H1 (cell line): ENCODE results near the gene MAMSTR. TPM values are rescaled to one million over a fixed set of nuclear protein-coding genes. Genes with fewer than 3 reads are reported as not detected.
"Not testable (repeated sequence)": the region's sequence is repeated elsewhere in the genome, so short reads cannot be mapped to it uniquely, and the experiment has no call there.

Experiments
- CTCF ChIA-PET: fragments of 300-600 bp; sonication (Branson Sonifier 250); formaldehyde crosslinking; loops from one replicate; lab custom pipeline; 2021; ENCODE audit not compliant: partially characterized antibody; lab: Charles Lee
- POLR2A ChIA-PET: fragments of 300-600 bp; sonication (Branson Sonifier 250); formaldehyde crosslinking; loops from one replicate; lab custom pipeline; 2021; ENCODE audit warnings: inconsistent platforms; ENCODE audit not compliant: partially characterized antibody; lab: Charles Lee
- DNase-seq, 2 experiments: peaks; one replicate each; pipeline versions ENCODE4 v3.0.0 to v3.0.0-alpha.2; 2010 to 2022; ENCODE audit warnings: low spot score in 2 of 2, low read depth in 1 of 2, mixed read lengths in 1 of 2
- FAIRE-seq: peaks from 2 replicates; lab custom pipeline; 2011; peaks lifted over from hg19 to GRCh38; lab: Jason Lieb, UNC
- H2AFZ ChIP-seq: 2 replicates; pipeline ENCODE4 v1.8.1; 2012; ENCODE audit warnings: low read length, inconsistent platforms
- H2AK5ac ChIP-seq: 2 replicates; pipeline ENCODE4 v1.6.1; 2013; ENCODE audit warnings: low read depth, low read length
- H2BK120ac ChIP-seq: replicated peaks from 2 replicates; pipeline ENCODE3; 2013; ENCODE audit warnings: low read depth, low read length, inconsistent platforms
- H2BK12ac ChIP-seq: 2 replicates; pipeline ENCODE4 v1.6.1; 2013; ENCODE audit warnings: low read depth, low read length
- H2BK15ac ChIP-seq: 2 replicates; pipeline ENCODE4 v1.6.1; 2013; ENCODE audit warnings: low read length
- H2BK20ac ChIP-seq: 2 replicates; pipeline ENCODE4 v1.6.1; 2013; ENCODE audit warnings: low read length
- H2BK5ac ChIP-seq: 2 replicates; pipeline ENCODE4 v1.6.1; 2013; ENCODE audit warnings: low read depth, low read length
- H3K14ac ChIP-seq: 2 replicates; pipeline ENCODE4 v1.6.1; 2013; ENCODE audit warnings: inconsistent platforms; ENCODE audit not compliant: insufficient read length
- H3K18ac ChIP-seq: 2 replicates; pipeline ENCODE4 v1.6.1; 2013; ENCODE audit warnings: low read length; ENCODE audit errors: extremely low read depth
- H3K23ac ChIP-seq: 2 replicates; pipeline ENCODE4 v1.6.1; 2013; ENCODE audit warnings: inconsistent platforms; ENCODE audit not compliant: insufficient read length
- H3K23me2 ChIP-seq: 2 replicates; pipeline ENCODE4 v1.6.1; 2013; ENCODE audit warnings: low read depth, low read length
- H3K27ac ChIP-seq: 2 replicates; pipeline ENCODE4 v1.6.1; 2011; ENCODE audit warnings: low read depth, low read length, inconsistent platforms
- H3K27me3 ChIP-seq, 4 experiments: replicated peaks in 1 of 4; 1 replicate in 1 of 4; 2 replicates in 3 of 4; pipeline versions ENCODE4 v1.6.1 to v1.8.1; 2011 to 2013; ENCODE audit warnings: low read length in 3 of 4, mild to moderate bottlenecking in 3 of 4, inconsistent platforms in 2 of 4, mixed read lengths in 2 of 4, moderate library complexity in 1 of 4; ENCODE audit not compliant: control insufficient read depth in 3 of 4, insufficient read depth in 3 of 4; ENCODE audit errors: extremely low read depth in 1 of 4
- H3K36me3 ChIP-seq, 4 experiments: 2 replicates each; pipeline versions ENCODE4 v1.6.1 to v1.8.1; 2011 to 2013; ENCODE audit warnings: mild to moderate bottlenecking in 4 of 4, low read length in 3 of 4, moderate library complexity in 2 of 4, control low read depth in 1 of 4, inconsistent platforms in 1 of 4; ENCODE audit not compliant: insufficient read depth in 4 of 4, control insufficient read depth in 2 of 4
- H3K4ac ChIP-seq: replicated peaks from 2 replicates; pipeline ENCODE3; 2013; ENCODE audit warnings: low read length, low read depth, mixed read lengths, inconsistent platforms; ENCODE audit not compliant: insufficient read length
- H3K4me1 ChIP-seq, 4 experiments: replicated peaks in 1 of 4; 1 replicate in 1 of 4; 2 replicates in 3 of 4; pipeline versions ENCODE4 v1.6.1 to v1.8.1; 2011 to 2013; ENCODE audit warnings: low read length in 3 of 4, inconsistent platforms in 2 of 4, mixed read lengths in 1 of 4; ENCODE audit not compliant: insufficient read depth in 4 of 4, control insufficient read depth in 3 of 4
- H3K4me2 ChIP-seq, 2 experiments: 2 replicates each; pipeline versions ENCODE4 v1.6.1 to v1.8.1; 2011 to 2013; ENCODE audit warnings: low read depth in 2 of 2, low read length in 2 of 2, control low read depth in 1 of 2, inconsistent platforms in 1 of 2, mild to moderate bottlenecking in 1 of 2; ENCODE audit not compliant: insufficient read depth in 1 of 2
- H3K4me3 ChIP-seq, 4 experiments: fragments of 200-600, 300-600 bp in 1 of 4; sonication (generic), shearing (Covaris generic), sonication (Bioruptor Twin) in 1 of 4; 2 replicates each; pipeline versions ENCODE4 v1.5.1 to v1.8.1; 2011 to 2016; ENCODE audit warnings: low read length in 4 of 4, low read depth in 3 of 4, control low read depth in 2 of 4, inconsistent platforms in 2 of 4, mild to moderate bottlenecking in 2 of 4, mixed read lengths in 1 of 4, moderate library complexity in 1 of 4; ENCODE audit not compliant: insufficient read depth in 2 of 4; ENCODE audit errors: extremely low read depth in 1 of 4
- H3K56ac ChIP-seq: replicated peaks from 2 replicates; pipeline ENCODE3; 2013; ENCODE audit warnings: low read depth, mild to moderate bottlenecking, mixed read lengths, low read length, inconsistent platforms; ENCODE audit not compliant: insufficient read length
- H3K79me1 ChIP-seq: 2 replicates; pipeline ENCODE4 v1.6.1; 2013; ENCODE audit warnings: low read depth, low read length, control low read depth
- H3K79me2 ChIP-seq, 2 experiments: 2 replicates each; pipeline versions ENCODE4 v1.6.1 to v1.8.1; 2012 to 2013; ENCODE audit warnings: low read length in 2 of 2, mild to moderate bottlenecking in 2 of 2, inconsistent platforms in 1 of 2; ENCODE audit not compliant: insufficient read depth in 2 of 2, control insufficient read depth in 1 of 2
- H3K9ac ChIP-seq, 4 experiments: replicated peaks in 1 of 4; 1 replicate in 1 of 4; 2 replicates in 3 of 4; pipeline versions ENCODE4 v1.6.1 to v1.8.1; 2011 to 2013; ENCODE audit warnings: low read depth in 3 of 4, low read length in 3 of 4, control low read depth in 2 of 4, mild to moderate bottlenecking in 2 of 4, moderate library complexity in 2 of 4, inconsistent platforms in 1 of 4; ENCODE audit errors: extremely low read depth in 1 of 4
- H3K9me3 ChIP-seq, 2 experiments: 2 replicates each; pipeline versions ENCODE4 v1.6.1 to v1.8.1; 2012 to 2013; ENCODE audit warnings: mild to moderate bottlenecking in 2 of 2, moderate library complexity in 2 of 2, control low read depth in 1 of 2, inconsistent platforms in 1 of 2, low read depth in 1 of 2, low read length in 1 of 2, mixed read lengths in 1 of 2; ENCODE audit not compliant: insufficient read depth in 2 of 2
- H4K20me1 ChIP-seq, 2 experiments: replicated peaks in 1 of 2; 2 replicates each; pipeline versions ENCODE3 to v1.8.1; 2011 to 2013; ENCODE audit warnings: inconsistent platforms in 2 of 2, low read length in 2 of 2, mild to moderate bottlenecking in 1 of 2; ENCODE audit not compliant: insufficient read depth in 2 of 2, control insufficient read depth in 1 of 2
- H4K5ac ChIP-seq: 2 replicates; pipeline ENCODE4 v1.6.1; 2013; ENCODE audit warnings: low read length, low read depth, mixed read lengths, inconsistent platforms; ENCODE audit not compliant: insufficient read length
- H4K8ac ChIP-seq: 2 replicates; pipeline ENCODE4 v1.8.0; 2013; ENCODE audit warnings: mild to moderate bottlenecking, moderate library complexity, low read length, inconsistent platforms; ENCODE audit not compliant: insufficient read depth; ENCODE audit errors: extremely low read depth
- H4K91ac ChIP-seq: replicated peaks from 2 replicates; pipeline ENCODE3; 2013; ENCODE audit warnings: low read length, mixed read lengths, inconsistent platforms; ENCODE audit not compliant: insufficient read length
- TEAD4 ChIP-seq: IDR thresholded peaks from 2 replicates; pipeline ENCODE4 v1.6.1; 2012; ENCODE audit warnings: low read depth, low read length, inconsistent platforms, mixed read lengths
- WGBS, 2 experiments: shearing (Covaris generic) in 1 of 2; methylation state at CpG; one replicate each; pipeline versions ENCODE4 v1.1.6 to v1.1.7; 2013 to 2015; ENCODE audit warnings: low lambda C conversion rate in 2 of 2, mixed read lengths in 2 of 2, inconsistent platforms in 1 of 2, low coverage in 1 of 2, missing lambda C conversion rate in 1 of 2; ENCODE audit not compliant: insufficient replicate concordance in 2 of 2, insufficient coverage in 1 of 2, insufficient read length in 1 of 2; ENCODE audit errors: extremely low coverage in 1 of 2, missing lambda C conversion rate in 1 of 2; 5-methylcytosine and 5-hydroxymethylcytosine counted together
- polyA plus RNA-seq, 7 experiments: library from polyadenylated mRNA; depleted of rRNA in 3 of 7; stranded (reverse) in 5 of 7; unstranded in 2 of 7; fragments of >200 nt in 5 of 7; fragments of 200-250 nt in 2 of 7; gene quantifications; 1 replicate in 5 of 7; 2 replicates in 1 of 7; 4 replicates in 1 of 7; pipeline versions ENCODE4 v1.2.1 to v1.2.3, GENCODE V29; 2011 to 2013; ENCODE audit warnings: missing spikeins in 2 of 7, mixed read lengths in 2 of 7
- total RNA-seq: library from RNA; stranded (reverse); fragmentation: NEBNext Ultra II Directional; extraction: Animal tissue kit (Norgen Biotek cat#: 25700); gene quantifications from 2 replicates; pipeline ENCODE4 v1.2.1, GENCODE V29; 2021
- TF ChIP-seq, protein P1 (sequence below): IDR thresholded peaks from 2 replicates; pipeline ENCODE4 v1.6.1; 2011; ENCODE audit warnings: low read length, improper control_type of control experiment

Gene MAMSTR
- total and polyA plus RNA-seq, 2 of the 8 experiments (the other 6 are each of a cell fraction or from before 2014, with no cell fraction given), result 2.0 to 2.3 TPM

DNA sequence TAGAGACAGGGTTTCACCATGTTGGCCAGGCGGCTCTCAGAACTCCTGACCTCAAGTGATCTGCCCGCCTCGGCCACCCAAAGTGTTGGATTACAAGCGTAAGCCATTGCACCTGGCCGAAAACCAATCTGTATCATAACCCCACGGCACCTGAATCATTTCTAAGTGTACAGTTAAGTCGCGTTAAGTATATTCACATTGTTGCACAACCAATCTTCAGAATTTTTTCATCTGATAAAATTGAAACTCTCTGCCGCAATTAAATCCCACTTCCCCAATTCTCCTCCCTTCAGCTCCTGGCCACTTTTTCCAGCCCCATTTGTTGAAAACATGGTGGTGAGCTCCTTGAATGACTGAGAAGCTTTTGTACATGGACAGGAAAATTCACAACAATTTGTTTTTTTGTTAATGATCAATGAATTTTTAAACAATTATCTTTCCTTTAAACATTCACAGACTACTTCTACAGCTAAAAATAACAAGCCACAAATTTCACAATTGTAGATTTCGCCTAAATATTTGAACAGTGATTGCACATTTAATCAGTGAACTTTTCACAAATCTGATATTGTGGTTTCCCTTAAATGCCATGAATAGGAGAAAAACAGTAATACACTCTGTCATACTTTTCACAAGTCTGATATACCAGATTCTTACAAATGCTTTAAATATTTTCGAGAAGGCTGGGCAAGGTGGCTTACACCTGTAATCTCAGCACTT, 49.6 kb upstream of the MAMSTR start (continued):
- TF ChIP-seq, protein P1, sequence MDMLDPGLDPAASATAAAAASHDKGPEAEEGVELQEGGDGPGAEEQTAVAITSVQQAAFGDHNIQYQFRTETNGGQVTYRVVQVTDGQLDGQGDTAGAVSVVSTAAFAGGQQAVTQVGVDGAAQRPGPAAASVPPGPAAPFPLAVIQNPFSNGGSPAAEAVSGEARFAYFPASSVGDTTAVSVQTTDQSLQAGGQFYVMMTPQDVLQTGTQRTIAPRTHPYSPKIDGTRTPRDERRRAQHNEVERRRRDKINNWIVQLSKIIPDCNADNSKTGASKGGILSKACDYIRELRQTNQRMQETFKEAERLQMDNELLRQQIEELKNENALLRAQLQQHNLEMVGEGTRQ, result no peak
- no peak for TF ChIP-seq TEAD4
- TF ChIP-seq, all 59 proteins: peak for 0

DNA sequence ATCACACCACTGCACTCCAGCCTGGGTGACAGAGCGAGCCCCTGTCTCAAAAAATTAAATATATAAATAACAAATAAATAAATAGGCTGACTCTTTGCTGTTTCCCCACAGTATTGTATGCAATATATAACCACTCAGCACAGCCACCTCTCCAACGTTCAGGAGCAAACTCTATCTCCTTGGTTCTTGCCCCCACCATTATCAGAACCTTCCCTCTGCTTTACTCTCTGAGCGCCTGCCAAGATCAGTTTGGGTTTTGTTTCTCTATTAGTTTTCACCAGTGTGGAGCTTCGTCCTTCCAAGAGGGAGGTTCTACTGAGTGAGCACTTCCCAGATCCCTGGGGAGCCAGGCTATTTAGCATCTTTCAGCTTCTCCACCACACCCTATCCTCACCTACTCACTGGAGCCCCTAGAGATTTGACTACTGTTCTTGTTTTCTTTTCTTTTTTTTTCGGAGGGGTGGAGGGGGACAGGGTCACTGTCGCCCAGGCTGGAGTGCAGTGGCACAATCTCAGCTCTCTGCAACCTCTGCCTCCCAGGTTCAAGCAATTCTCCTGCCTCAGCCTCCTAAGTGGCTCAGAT, 48.7 kb upstream of the MAMSTR start:
- H2BK15ac ChIP-seq, H4K5ac ChIP-seq, H3K9me3 ChIP-seq, H2BK12ac ChIP-seq, H3K9ac ChIP-seq, H3K79me1 ChIP-seq, H2BK120ac ChIP-seq, H3K27ac ChIP-seq, H3K4me2 ChIP-seq, H3K36me3 ChIP-seq, H2AK5ac ChIP-seq, H3K18ac ChIP-seq, H2AFZ ChIP-seq, H2BK20ac ChIP-seq, DNase-seq, H4K8ac ChIP-seq, H3K23ac ChIP-seq, H4K91ac ChIP-seq, H3K56ac ChIP-seq, H3K4me3 ChIP-seq, H3K4ac ChIP-seq, H4K20me1 ChIP-seq, H3K79me2 ChIP-seq, H2BK5ac ChIP-seq, H3K27me3 ChIP-seq, H3K4me1 ChIP-seq, FAIRE-seq, H3K23me2 ChIP-seq, H3K14ac ChIP-seq: not testable (repeated sequence)
- 72% methylated on average over 6 of the region's 6 CpGs; no CpG with 5 or more reads in 1 of the 2 experiments for WGBS, 2 experiments
- ChIA-PET CTCF (interaction anchor here (0.7 to 1.5 kb wide), 6 partner anchors 9 to 111 kb away, joined by 3 to 5 read pairs (median 4); no protein-coding TSS in a partner anchor), POLR2A (interaction anchor here (0.6 to 5.0 kb wide), 4 partner anchors 9 to 185 kb away, joined by 3 to 39 read pairs (median 4); partner anchors contain the start of genes CA11 and FUT2)
